ENCODE data around the gene CARD18. TPM values are rescaled to one million over a fixed set of nuclear protein-coding genes. Genes with fewer than 3 reads are reported as not detected.
"Not testable (repeated sequence)": the region's sequence is repeated elsewhere in the genome, so short reads cannot be mapped to it uniquely, and the experiment has no call there.

Gene CARD18
- total RNA-seq, 2 donors from 2014 or later, result not detected

GRCh38 chr11:105106140-105106539 lies 33.4 kb downstream of the CARD18 start:
- H3K4me3 ChIP-seq, result no peak overlapping the region
- no peak for DNase-seq
- H3K9me3 ChIP-seq, result no peaks in the 10 kb centered on the region
- no peak overlapping the region for H3K9ac ChIP-seq (ENCODE audit: low read depth in 2 of 2, low read length in 2 of 2)
- H3K36me3 ChIP-seq, result no peaks in the 10 kb centered on the region
- no peaks in the 10 kb centered on the region for H3K27me3 ChIP-seq
- no peak overlapping the region for H3K27ac ChIP-seq
- H3K4me1 ChIP-seq, result peaks cover 7% of the 10 kb centered on the region
- intact Hi-C loops (cut with DNase I), result no loop called here
- no peak for TF ChIP-seq CTCF (IDR thresholded peaks at IDR 0.05)

GRCh38 chr11:105104292-105104691 lies 35.3 kb downstream of the CARD18 start:
- no peaks in the 10 kb centered on the region for H3K9me3 ChIP-seq
- H3K36me3 ChIP-seq, result no peaks in the 10 kb centered on the region
- DNase-seq, result no peak
- H3K27me3 ChIP-seq, result no peaks in the 10 kb centered on the region
- no peaks in the 10 kb centered on the region for H3K4me1 ChIP-seq
- no peak overlapping the region for H3K4me3 ChIP-seq
- no peak overlapping the region for H3K9ac ChIP-seq (ENCODE audit: low read depth in 2 of 2, low read length in 2 of 2)
- intact Hi-C loops (cut with DNase I), result no loop called here
- no peak for TF ChIP-seq CTCF (IDR thresholded peaks at IDR 0.05)
- H3K27ac ChIP-seq, result no peak overlapping the region

GRCh38 chr11:105103336-105103735 lies 36.2 kb downstream of the CARD18 start:
- Histone ChIP-seq H3K9ac (ENCODE audit: low read depth in 2 of 2, low read length in 2 of 2) (no peak overlapping the region), H3K27ac (no peak overlapping the region), H3K4me3 (no peak overlapping the region), H3K9me3 (no peaks in the 10 kb centered on the region), H3K4me1 (no peaks in the 10 kb centered on the region), H3K27me3 (no peaks in the 10 kb centered on the region), H3K36me3 (no peaks in the 10 kb centered on the region)
- no peak for DNase-seq
- intact Hi-C loops (cut with DNase I), result no loop called here
- no peak for TF ChIP-seq CTCF (IDR thresholded peaks at IDR 0.05)

GRCh38 chr11:105102079-105102581 lies 37.4 kb downstream of the CARD18 start:
- intact Hi-C loops (cut with DNase I); H3K4me1 ChIP-seq; H3K9me3 ChIP-seq; H3K4me3 ChIP-seq; H3K27ac ChIP-seq; H3K9ac ChIP-seq (ENCODE audit: low read depth in 2 of 2, low read length in 2 of 2); DNase-seq; H3K27me3 ChIP-seq; H3K36me3 ChIP-seq: not testable (repeated sequence)

GRCh38 chr11:105100981-105101630 lies 38.5 kb downstream of the CARD18 start:
- Histone ChIP-seq H3K9me3 (no peaks in the 10 kb centered on the region), H3K27me3 (no peaks in the 10 kb centered on the region), H3K4me1 (no peaks in the 10 kb centered on the region), H3K36me3 (no peaks in the 10 kb centered on the region), H3K9ac (ENCODE audit: low read depth in 2 of 2, low read length in 2 of 2) (no peak overlapping the region), H3K27ac (no peak overlapping the region), H3K4me3 (no peak overlapping the region)
- TF ChIP-seq CTCF (IDR thresholded peaks at IDR 0.05), result no peak
- DNase-seq, result no peak
- intact Hi-C loops (cut with DNase I), result no loop called here

- no peak overlapping the region for H3K4me3 ChIP-seq
These were observed 39.4 kb downstream of the CARD18 start for GRCh38 chr11:105100206-105100605.

GRCh38 chr11:105099594-105099993 lies 40.0 kb downstream of the CARD18 start:
- intact Hi-C loops (cut with DNase I); H3K27me3 ChIP-seq; DNase-seq; H3K36me3 ChIP-seq; H3K9ac ChIP-seq (ENCODE audit: low read depth in 2 of 2, low read length in 2 of 2); H3K9me3 ChIP-seq; H3K27ac ChIP-seq; H3K4me3 ChIP-seq; H3K4me1 ChIP-seq: not testable (repeated sequence)

More at GRCh38 chr11:105100206-105100605, 39.4 kb downstream of the CARD18 start:
- H3K4me1 ChIP-seq, result no peaks in the 10 kb centered on the region
- DNase-seq, result no peak
- TF ChIP-seq CTCF (IDR thresholded peaks at IDR 0.05), result no peak
- no peaks in the 10 kb centered on the region for H3K27me3 ChIP-seq
- no peaks in the 10 kb centered on the region for H3K36me3 ChIP-seq
- no peak overlapping the region for H3K27ac ChIP-seq
- intact Hi-C loops (cut with DNase I), result no loop called here
- H3K9me3 ChIP-seq, result no peaks in the 10 kb centered on the region
- no peak overlapping the region for H3K9ac ChIP-seq (ENCODE audit: low read depth in 2 of 2, low read length in 2 of 2)
